ENCODE measurements around the gene CBARP. TPM values are rescaled to one million over a fixed set of nuclear protein-coding genes. Genes with fewer than 3 reads are reported as not detected.

The CBARP gene
- total RNA-seq, 1 donor from 2014 or later = 1.2 TPM

DNA sequence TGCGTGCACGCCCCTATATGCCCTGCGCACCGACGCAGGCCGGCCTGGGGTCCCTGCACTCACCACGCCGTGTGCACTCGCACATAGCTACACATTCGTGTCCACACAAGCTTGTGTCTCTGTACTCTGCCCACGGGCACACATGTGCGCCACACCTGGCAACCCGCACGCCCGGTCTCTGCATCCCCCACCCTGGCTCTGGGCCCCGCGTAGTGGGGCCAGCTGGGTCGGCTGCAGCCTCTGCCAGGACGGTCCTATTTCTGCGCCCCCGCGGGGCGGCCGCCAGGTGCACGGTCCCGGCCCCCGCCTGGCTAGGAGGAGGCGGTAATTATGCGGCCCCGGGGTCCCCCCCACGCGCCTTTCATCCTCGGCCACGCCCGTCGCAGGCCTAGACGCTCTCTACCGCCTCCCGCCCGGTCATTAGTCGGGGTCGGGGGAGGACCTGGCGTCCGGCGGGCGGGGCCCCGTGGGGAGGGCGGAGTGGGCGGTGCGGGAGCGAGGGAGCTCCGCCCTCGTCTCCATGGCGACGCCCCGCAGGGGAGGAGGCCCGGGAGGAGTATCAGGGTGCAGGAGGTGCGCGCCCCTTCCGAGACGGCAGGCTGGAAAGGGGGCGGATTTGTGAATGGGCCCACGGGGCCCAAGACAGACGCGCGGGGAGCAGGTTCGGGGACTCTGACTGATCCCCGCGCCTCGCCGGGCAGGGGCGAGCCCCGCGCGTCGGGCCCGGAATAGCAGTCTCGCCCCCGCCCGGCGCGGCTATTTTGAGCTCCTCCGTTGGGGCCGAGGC, 28.5 kb upstream of the CBARP start:
- ATAC-seq (peak; percentile 57), DNase-seq (peak; percentile 93)
- intact Hi-C loops (cut with micrococcal nuclease) = no loop called here

DNA sequence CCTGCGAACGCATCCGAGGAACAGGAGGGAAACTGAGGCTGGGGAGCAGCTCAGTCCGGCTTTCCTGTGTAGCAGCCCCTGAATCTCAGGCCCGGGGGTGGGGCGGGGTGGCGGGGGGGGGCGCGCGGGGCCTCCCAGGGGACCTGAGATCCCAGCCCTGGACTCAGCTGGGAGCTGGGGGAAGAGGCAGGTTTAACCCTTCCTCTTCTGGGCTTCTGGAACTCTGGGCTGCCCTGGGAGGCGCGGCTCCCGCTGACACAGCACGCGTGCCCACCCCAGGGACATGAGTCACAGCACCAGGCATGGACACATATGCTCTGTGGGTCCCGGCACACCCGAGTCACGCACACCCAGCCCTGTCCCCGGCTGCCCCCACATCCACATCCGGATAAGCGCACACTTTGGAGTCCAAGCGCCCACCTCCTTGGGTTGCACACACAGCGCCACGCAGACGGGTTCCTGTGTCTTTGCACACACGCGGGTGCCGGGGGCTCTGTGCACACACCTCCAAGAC, 27.9 kb upstream of the CBARP start:
- DNase-seq (peak; percentile 81), ATAC-seq (peak; percentile 1)
- intact Hi-C loops (cut with micrococcal nuclease) = no loop called here

DNA sequence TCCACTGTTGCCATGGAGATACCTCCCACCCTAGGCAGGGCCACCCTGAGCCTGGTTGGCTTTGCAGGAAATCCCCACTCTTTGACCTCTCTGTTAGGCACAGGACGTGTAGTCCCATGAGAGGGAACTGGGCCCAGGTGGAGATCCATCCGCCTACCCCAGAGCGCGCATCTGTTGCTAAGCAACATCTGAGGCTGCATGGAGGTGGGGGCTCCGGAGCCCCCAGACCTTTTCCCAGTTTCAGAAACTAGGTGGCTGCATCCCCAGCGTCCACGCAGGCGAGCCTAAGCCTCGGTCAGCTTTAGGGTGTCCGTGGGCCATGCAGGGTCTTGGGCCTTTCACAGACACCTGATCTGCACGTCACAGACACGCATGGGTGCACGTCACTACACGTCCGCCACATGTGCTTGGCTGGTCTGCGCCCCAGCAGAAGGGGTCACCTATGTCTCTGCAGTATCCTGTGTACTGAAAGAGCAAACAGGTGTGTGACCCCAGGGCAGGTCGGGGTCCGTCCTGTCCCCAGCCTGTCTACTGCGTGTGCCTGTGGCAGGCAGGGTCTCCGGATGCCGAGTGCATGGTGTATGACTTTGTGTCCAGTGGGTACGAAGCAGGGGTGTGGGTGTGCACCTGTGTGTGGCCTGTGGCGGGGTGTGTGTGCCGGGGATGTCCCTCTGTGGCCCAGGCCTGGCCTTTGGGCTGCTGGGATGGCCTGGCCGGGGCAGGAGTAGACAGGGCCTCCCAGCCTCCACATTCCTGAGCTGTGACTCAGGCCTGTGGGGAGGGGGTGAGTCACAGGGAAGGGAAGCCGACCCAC, 27.2 kb upstream of the CBARP start:
- DNase-seq (peak; percentile 79), ATAC-seq (peak; percentile 2)
- intact Hi-C loops (cut with micrococcal nuclease) = no loop called here

DNA sequence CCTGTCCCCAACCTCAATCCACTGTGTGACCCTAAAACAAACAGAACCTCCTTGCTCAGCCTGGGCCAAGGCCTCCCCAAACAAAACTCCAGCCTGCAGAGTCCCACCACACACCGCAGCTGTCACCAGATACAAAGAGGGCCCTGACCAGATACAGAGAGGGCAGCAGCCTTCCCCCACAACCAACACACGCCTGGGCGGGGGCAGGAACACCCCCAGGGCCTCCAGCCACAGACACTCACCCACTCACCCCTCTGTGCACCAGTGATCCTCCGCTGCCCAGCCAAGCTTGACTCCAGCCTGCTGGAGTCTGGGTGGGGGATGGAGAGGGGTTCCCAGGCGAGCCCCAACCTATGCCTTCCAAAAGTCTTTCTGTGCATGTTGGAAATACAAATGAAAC, 25.4 kb upstream of the CBARP start:
- intact Hi-C loops (cut with micrococcal nuclease) = no loop called here
- ATAC-seq = no peak
- DNase-seq = no peak

DNA sequence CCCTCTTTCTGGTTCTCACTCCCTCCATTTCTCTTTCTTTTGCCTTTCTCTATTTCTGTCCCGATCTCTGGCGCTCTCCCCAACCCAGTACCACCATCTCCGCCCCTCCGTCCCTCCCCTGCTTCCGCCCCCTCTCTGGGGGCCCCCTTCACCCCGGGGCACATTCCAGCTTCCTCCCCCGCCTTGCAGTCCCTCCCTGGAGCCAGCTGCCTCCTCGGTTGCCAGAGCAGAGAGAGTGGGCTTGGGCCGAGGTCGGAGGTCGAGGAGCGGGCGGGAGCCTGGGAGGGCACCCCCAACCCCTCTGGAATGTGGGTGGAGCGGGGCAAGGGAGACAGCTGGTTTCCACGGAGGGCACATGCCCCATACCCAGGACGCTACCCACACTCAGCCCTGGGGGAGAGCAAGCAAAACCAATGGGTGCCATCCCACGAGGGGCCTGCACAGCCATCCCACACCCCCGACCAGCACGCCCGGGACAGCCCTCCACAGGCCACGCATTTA, 24.9 kb upstream of the CBARP start:
- intact Hi-C loops (cut with micrococcal nuclease) = no loop called here

DNA sequence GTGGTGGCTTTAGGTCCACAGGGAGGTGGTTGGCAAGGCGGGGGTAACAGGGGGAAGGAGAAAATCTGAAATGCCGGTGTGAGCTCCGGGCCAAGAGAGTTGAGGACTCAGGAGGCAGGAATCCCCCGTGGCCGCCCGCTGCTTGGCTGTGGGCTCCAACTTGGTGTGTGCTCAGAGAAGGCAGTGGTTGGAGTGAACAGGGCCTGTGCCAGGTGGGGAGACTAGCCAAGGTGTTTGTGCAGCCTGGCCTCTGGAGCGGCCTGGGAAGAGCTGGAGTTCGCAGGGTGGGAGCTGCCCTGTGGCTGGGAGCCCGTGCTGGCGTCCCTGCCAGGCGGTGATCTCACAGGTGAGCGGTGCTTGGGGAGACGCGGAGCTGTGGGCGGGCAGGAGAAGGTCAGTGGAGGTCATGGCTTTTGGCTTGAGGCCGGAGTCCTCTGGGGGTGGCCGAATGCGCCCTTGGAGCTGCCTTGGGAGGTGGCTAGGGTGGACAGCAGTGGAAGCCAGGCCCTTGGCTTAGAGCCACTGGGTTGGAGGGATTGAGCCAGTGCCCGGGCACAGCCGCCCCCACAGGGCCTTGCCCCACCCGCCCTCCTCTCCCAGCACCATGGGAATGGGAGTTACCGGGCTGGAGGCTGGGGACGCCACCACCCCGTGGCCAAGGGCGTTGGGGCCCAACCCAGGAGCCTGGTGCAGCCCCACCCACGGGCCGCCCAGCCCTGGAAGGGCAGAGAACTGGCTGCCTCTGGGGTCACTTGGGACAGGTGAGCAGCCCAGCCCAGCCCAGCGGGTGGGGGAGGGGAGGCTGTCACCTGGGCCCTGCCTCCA, 24.2 kb upstream of the CBARP start:
- DNase-seq = peak; percentile 84
- intact Hi-C loops (cut with micrococcal nuclease) = no loop called here
- ATAC-seq = peak; percentile 37

More for the DNA sequence above, 24.9 kb upstream of the CBARP start:
- no peak for ATAC-seq
- peak; percentile 38 for DNase-seq

DNA sequence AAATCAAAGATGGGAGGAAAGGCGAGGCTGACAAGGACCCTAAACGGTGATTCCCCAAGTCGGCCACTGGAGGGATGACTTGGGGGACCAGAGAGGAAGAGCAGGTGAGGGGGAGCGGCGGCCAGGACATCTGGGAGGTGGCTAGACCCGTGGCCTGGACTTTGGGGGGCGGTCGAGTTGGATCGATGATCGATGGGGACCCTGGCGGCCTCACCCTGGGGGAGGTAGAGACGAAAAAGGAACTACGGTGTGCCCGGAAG, 23.7 kb upstream of the CBARP start:
- ATAC-seq (no peak), DNase-seq (peak; percentile 54)
- intact Hi-C loops (cut with micrococcal nuclease) = no loop called here

DNA sequence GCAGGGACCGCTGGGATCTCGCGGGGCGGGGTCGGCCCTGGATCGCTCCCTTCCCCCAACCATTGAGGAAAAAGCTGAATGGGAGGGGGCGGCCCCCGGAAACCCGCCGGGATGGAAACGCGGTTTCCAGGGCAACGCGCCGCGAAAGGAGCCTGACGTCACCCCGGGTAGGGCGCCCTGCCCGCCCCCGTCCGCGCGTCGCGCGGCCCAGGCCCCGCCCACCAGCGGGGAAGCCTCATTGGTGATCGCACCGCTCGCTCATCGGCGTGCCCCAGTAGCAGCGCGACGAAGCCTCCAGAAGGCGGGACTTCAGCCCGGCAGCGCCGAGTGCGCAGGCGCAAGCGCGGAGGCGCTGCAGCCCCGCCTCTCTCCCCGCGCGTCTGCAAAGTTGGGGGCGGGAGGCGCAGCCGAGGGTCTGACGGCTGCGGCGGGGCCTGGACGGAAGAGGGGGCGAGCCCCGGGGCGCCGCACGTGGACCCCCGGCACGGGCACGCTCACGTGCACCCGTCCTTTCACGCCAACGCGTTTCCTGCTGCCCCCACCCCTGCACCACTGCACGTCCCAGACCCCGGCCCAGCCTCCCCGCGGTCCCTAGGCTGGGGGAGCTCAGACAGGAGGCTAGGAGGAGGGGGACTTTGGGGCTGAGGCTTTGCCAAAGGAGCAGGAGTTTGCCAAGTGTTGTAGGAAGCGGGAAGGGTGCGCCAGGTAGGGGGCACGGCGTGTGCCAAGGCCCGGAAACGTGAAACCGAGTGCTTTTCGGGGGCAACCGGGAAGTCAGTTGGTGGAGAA, 23.1 kb upstream of the CBARP start:
- peak; percentile 80 for ATAC-seq
- intact Hi-C loops (cut with micrococcal nuclease) = no loop called here
- peak; percentile 98 for DNase-seq

DNA sequence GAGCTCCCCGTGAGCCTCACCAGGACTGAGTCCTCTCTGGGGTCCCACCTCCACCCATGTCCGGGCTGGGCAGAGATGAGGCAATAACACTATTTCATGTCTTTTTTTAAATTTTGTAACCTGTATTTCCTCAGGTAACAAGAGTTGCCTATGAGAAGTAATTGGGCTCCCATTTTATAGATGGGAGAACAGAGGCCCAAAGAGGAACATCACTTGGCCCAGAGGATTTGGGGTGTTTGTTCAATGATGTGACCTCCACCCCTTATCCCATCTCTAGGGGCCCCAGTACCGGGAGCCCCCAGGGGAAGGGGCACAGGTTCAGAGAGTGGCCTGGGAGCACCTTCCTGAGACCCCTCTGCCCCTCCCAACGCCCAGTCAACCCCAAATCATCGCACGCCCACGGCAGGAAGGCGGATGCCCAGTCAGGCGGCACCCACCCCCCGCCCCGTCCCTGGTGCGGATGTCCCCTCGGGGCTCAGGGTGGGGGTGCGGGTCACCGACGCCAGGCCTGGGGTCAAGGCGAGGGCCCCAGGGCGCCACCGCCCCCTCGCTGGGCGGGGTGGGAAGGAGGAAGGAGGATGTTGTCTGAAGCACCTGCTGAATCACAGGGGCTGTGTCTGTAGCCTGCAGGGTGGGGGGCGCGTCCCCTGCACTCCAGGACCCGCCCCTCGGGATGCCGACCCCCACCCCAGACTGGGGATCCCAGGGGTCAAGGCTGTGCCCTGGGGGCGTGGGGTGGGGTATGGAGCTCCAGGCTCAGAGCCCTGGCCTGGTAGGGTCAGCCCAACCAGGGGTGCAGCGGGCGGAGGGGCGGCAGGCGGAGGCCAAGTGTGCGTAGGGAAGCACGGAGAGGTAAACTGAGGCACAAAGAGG, 22.3 kb upstream of the CBARP start:
- DNase-seq = peak; percentile 57
- intact Hi-C loops (cut with micrococcal nuclease) = no loop called here
- ATAC-seq = no peak

DNA sequence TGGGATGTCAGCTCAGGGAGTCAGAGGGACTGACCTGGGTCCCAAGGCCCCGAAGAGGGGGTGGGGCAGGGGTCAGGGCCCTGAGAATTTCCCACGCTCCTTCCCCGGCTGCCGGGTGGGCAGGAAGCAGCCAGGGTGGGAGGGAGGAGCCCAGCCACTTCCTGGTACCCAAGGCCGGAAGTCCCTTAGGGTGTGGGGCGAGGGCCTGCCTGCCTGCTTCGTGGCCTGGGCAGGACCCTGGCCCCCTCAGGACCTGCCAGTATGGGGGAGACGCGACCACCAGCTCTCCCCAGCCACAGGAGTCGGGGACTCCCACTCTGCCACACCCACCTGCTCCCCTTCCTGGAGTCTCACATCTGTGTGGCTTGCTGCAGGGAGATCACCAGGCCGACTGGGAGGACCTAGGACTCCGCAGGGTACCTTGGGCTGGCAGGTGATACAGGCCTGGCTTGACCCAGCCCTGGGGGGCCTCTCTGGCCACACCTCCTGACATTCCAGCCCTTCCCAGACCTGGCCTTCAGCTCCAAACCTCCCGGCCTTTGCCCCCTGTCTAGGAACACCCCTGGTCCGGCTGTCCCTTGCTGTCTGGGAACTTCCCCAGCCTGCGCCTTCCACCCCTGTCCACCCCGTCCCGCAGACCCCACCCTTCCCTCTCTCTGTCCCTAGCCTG, 21.5 kb upstream of the CBARP start:
- intact Hi-C loops (cut with micrococcal nuclease) = no loop called here
- ATAC-seq (peak; percentile 28), DNase-seq (peak; percentile 85)

- DNase-seq (no peak), ATAC-seq (no peak)
- intact Hi-C loops (cut with micrococcal nuclease) = no loop called here
Observed at GRCh38 chr19:1258707-1259205, 21.0 kb upstream of the CBARP start.

DNA sequence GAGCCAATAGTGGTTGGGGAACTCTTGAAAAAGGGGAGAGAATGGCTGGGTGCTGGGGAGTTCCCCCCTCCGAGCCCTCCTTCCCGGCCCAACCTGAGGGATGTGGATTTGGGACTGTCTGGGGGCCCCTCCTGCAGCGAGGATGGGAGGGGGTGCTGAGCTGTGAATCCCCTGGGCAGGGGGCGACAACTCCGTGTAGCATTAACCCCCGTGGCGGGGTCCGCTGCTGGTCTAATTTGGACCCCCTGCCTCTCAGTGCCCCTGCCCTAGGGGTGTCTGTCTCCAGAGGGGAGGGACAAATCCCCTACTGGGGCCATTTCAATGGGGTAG, 20.3 kb upstream of the CBARP start:
- intact Hi-C loops (cut with micrococcal nuclease) = no loop called here
- no peak for DNase-seq
- ATAC-seq = no peak

DNA sequence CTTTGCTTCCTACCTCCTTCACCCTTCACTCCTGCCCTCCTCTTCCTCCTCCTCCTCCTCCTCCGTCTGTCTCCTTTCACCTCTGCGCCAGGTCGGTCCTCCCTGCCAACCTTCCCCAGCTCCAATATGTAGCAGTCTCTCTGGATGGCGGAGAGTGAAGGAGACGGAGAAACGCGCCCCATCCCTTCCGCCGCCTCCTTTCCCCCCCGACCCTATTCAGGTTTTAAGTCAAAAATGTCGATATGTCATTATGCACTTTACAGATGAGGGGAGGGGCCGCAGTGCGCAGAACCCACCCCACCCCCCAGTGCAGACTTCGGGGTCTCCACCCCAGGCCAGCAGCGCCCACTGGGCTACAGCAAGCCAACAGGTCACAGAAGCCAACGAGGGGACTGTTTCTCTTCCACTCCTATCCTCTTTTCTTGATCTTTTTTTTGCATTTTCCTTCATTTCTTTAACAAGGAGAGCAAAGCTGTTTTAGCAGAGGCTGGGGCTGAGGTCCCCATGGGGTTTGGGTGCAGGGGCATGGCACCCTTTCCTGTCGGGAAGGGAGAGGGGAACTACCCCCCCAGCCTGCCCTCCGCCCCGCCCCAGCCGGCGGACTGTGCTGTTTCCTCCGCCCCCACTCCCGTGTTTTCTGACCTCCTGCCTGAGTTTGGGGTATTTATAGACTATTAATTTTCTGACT, 19.8 kb upstream of the CBARP start:
- DNase-seq = no peak
- intact Hi-C loops (cut with micrococcal nuclease) = no loop called here
- ATAC-seq = no peak

- intact Hi-C loops (cut with micrococcal nuclease) = no loop called here
- DNase-seq (peak; percentile 53), ATAC-seq (no peak)
Observed at GRCh38 chr19:1256646-1257474, 19.1 kb upstream of the CBARP start.

DNA sequence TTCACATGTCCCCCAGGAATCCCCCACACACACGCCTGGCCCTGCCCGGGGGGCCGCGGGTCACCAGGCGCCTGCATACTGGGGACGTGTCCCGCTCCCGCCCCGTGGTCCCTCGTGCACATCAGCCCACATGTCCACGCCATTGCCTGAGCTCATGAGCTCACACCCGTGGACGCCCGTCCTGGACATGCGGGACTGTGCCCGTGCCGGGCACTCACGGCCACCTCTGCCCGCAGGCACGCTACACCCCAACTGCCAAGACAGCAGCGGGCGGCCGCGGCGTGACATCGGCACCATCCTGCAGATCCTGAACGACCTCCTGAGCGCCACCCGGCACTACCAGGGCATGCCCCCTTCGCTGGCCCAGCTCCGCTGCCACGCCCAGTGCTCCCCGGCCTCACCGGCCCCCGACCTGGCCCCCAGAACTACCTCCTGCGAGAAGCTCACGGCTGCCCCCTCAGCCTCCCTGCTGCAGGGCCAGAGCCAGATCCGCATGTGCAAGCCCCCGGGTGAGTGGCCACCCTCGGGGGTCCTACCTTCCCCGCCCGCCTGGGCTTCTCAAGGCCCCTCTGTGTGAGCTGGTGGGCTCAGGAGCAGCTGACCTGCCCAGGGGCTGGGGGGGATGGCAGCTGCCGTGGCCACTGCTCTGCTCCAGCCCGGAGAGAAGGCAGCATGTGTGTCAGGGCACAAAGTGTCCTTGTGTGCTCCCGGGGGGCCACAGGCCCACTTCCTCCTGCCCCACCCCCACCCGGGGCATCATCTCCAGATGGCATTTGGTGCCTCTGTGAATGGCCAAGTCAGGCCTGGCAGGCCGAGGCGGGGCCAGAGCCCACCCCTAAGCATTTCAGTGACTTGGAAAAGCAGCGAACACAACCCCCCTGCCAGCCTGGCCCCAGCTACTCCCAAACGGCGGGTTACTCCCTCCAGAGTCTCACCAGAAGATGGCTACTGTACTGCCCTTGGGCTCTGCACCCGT, 17.7 kb upstream of the CBARP start:
- intact Hi-C loops (cut with micrococcal nuclease) = no loop called here
- no peak for ATAC-seq
- peak; percentile 41 for DNase-seq
